GM12891 (cell line): ENCODE data around the gene SMPD3.

Source experiments
- DNase-seq: peaks from one replicate; pipeline ENCODE4 v3.0.0; 2011; ENCODE audit warnings: low spot score; ENCODE audit not compliant: insufficient read length
- FAIRE-seq: peaks from 2 replicates; lab custom pipeline; 2011; peaks lifted over from hg19 to GRCh38; lab: Jason Lieb, UNC
- PAX5 ChIP-seq: IDR thresholded peaks from 2 replicates; pipeline ENCODE4 v1.6.1; 2011; ENCODE audit warnings: low read length, moderate library complexity, mild to moderate bottlenecking; ENCODE audit not compliant: insufficient read depth, severe bottlenecking
- POLR2A ChIP-seq: IDR thresholded peaks from 2 replicates; pipeline ENCODE4 v1.6.1; 2011; ENCODE audit warnings: low read depth, low read length, control low read depth
- POLR2AphosphoS5 ChIP-seq: IDR thresholded peaks from 2 replicates; pipeline ENCODE4 v1.6.1; 2011; ENCODE audit warnings: low read depth, low read length, control low read depth
- POU2F2 ChIP-seq: IDR thresholded peaks from 2 replicates; pipeline ENCODE4 v1.6.1; 2011; ENCODE audit warnings: low read depth, mild to moderate bottlenecking, control low read depth, low read length, moderate library complexity
- SPI1 ChIP-seq: IDR thresholded peaks from 2 replicates; pipeline ENCODE4 v1.6.1; 2011; ENCODE audit warnings: low read depth, low read length, control low read depth
- TAF1 ChIP-seq: IDR thresholded peaks from 2 replicates; pipeline ENCODE4 v1.6.1; 2011; ENCODE audit warnings: low read depth, low read length, control low read depth

The SMPD3 gene

GRCh38 chr16:68372381-68372720 lies 76.0 kb downstream of the SMPD3 start:
- TF ChIP-seq POLR2AphosphoS5, result no peak
- no peak for TF ChIP-seq POLR2A
- TF ChIP-seq SPI1, result no peak
- no peak for TF ChIP-seq TAF1
- TF ChIP-seq PAX5, result no peak
- TF ChIP-seq POU2F2, result no peak
- no peak for DNase-seq
- FAIRE-seq, result no peak

GRCh38 chr16:68371706-68372380 lies 76.5 kb downstream of the SMPD3 start:
- FAIRE-seq (no peak), DNase-seq (no peak)
- TF ChIP-seq POLR2AphosphoS5, result no peak
- no peak for TF ChIP-seq TAF1
- TF ChIP-seq PAX5, result no peak
- TF ChIP-seq POU2F2, result no peak
- no peak for TF ChIP-seq POLR2A
- no peak for TF ChIP-seq SPI1

- no peak for FAIRE-seq
- no peak for DNase-seq
- TF ChIP-seq POLR2AphosphoS5, result no peak
- TF ChIP-seq POLR2A, result no peak
- TF ChIP-seq SPI1, result no peak
- TF ChIP-seq PAX5, result no peak
- TF ChIP-seq POU2F2, result no peak
- no peak for TF ChIP-seq TAF1
Measured at GRCh38 chr16:68371276-68371651, 77.0 kb downstream of the SMPD3 start.

GRCh38 chr16:68370581-68371275 lies 77.6 kb downstream of the SMPD3 start:
- FAIRE-seq, result peak; percentile 47
- TF ChIP-seq PAX5, result no peak
- no peak for TF ChIP-seq POLR2A
- no peak for TF ChIP-seq SPI1
- no peak for TF ChIP-seq TAF1
- TF ChIP-seq POLR2AphosphoS5, result no peak
- TF ChIP-seq POU2F2, result no peak
- DNase-seq, result no peak

- peak; percentile 91 for FAIRE-seq
- DNase-seq, result peak; percentile 74
- TF ChIP-seq PAX5, result no peak
- no peak for TF ChIP-seq POLR2AphosphoS5
- TF ChIP-seq SPI1, result peak; percentile 76
- no peak for TF ChIP-seq POU2F2
- TF ChIP-seq TAF1, result no peak
- TF ChIP-seq POLR2A, result no peak
Measured at GRCh38 chr16:68369697-68370580, 78.4 kb downstream of the SMPD3 start.

- TF ChIP-seq SPI1 (no peak), POU2F2 (no peak), POLR2A (no peak), POLR2AphosphoS5 (no peak), TAF1 (no peak), PAX5 (no peak)
- DNase-seq, result no peak
- FAIRE-seq, result no peak
Measured at GRCh38 chr16:68369168-68369567, 79.1 kb downstream of the SMPD3 start.

GRCh38 chr16:68368301-68368888 lies 79.9 kb downstream of the SMPD3 start:
- DNase-seq (peak; percentile 70), FAIRE-seq (peak; percentile 80)
- no peak for TF ChIP-seq POLR2A
- no peak for TF ChIP-seq POU2F2
- no peak for TF ChIP-seq PAX5
- TF ChIP-seq POLR2AphosphoS5, result no peak
- no peak for TF ChIP-seq TAF1
- no peak for TF ChIP-seq SPI1

- DNase-seq (no peak), FAIRE-seq (no peak)
- TF ChIP-seq PAX5 (no peak), TAF1 (no peak), POLR2A (no peak), POLR2AphosphoS5 (no peak), POU2F2 (no peak), SPI1 (no peak)
Measured at GRCh38 chr16:68367891-68368290, 80.4 kb downstream of the SMPD3 start.

- TF ChIP-seq POLR2AphosphoS5 (no peak), PAX5 (no peak), SPI1 (no peak), POU2F2 (no peak), TAF1 (no peak), POLR2A (no peak)
- no peak for DNase-seq
- FAIRE-seq, result no peak
Measured at GRCh38 chr16:68367440-68367839, 80.9 kb downstream of the SMPD3 start.
